Thymus (tissue), 11 donors: Measurements from ENCODE around the gene OMP. TPM values are rescaled to one million over a fixed set of nuclear protein-coding genes. Genes with fewer than 3 reads are reported as not detected.

ENCODE experiments used
- DNase-seq, 9 donors: peaks; one replicate each; pipeline ENCODE4 v3.0.0-alpha.2; 2013; ENCODE audit warnings: low spot score in 9 of 9, low read depth in 6 of 9, missing footprints in 1 of 9
- H3K27ac ChIP-seq, 2 donors: one replicate each; pipeline ENCODE4 v1.5.1; 2013; ENCODE audit warnings: control low read depth in 1 of 2, low read depth in 1 of 2, low read length in 1 of 2, mild to moderate bottlenecking in 1 of 2, moderate library complexity in 1 of 2
- H3K27me3 ChIP-seq, 2 donors: one replicate each; pipeline ENCODE4 v1.5.1; 2013; ENCODE audit warnings: low read length in 1 of 2; ENCODE audit not compliant: control insufficient read depth in 2 of 2, insufficient read depth in 1 of 2
- H3K36me3 ChIP-seq, 2 donors: one replicate each; pipeline ENCODE4 v1.5.1; 2013; ENCODE audit warnings: low read length in 1 of 2, mild to moderate bottlenecking in 1 of 2, moderate library complexity in 1 of 2; ENCODE audit not compliant: control insufficient read depth in 2 of 2, insufficient read depth in 2 of 2
- H3K4me1 ChIP-seq, 2 donors: one replicate each; pipeline ENCODE4 v1.5.1; 2013; ENCODE audit warnings: low read length in 2 of 2; ENCODE audit not compliant: control insufficient read depth in 2 of 2, insufficient read depth in 2 of 2
- H3K4me3 ChIP-seq, 2 donors: one replicate each; pipeline ENCODE4 v1.5.1; 2013; ENCODE audit warnings: low read length in 2 of 2, control low read depth in 1 of 2, mild to moderate bottlenecking in 1 of 2
- H3K9me3 ChIP-seq, 2 donors: one replicate each; pipeline ENCODE4 v1.5.1; 2013; ENCODE audit warnings: low read length in 1 of 2, mild to moderate bottlenecking in 1 of 2; ENCODE audit not compliant: control insufficient read depth in 2 of 2, insufficient read depth in 1 of 2
- WGBS: extraction: QIAGEN DNeasy Blood & Tissue Kit; methylation state at CpG from one replicate; pipeline ENCODE4 v1.1.7; 2013; 5-methylcytosine and 5-hydroxymethylcytosine counted together
- polyA plus RNA-seq: library from polyadenylated mRNA; stranded (reverse); fragments of 200-250 nt; gene quantifications from one replicate; pipeline ENCODE4 v1.2.3, GENCODE V29; 2013
- total RNA-seq: library from RNA; stranded (reverse); fragments of 120-200 nt; gene quantifications from one replicate; pipeline ENCODE4 v1.2.4, GENCODE V29; 2013
- donor health status: healthy.

Gene OMP
- total and polyA plus RNA-seq, 2 donors, result not detected

DNA sequence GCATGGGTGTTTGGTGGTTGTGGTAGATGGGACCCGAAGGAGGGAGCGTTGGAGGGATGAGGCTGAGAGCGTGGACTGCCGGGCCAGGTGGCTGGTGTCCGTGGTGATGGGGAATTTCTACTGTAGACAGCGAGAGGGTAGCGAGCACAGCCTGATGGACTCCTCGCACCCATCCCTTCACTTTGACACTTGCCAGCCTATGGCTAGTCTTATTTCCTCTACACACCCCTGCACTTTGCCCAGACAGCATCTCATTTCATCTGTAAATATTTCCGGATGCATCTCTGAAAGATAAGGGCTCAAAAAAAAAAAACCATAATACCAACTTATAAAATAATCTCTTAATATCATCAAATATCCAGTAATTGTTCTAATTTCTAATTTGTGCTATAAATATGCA is 5.8 kb downstream of the OMP start:
- Histone ChIP-seq H3K4me1 (peaks cover 0 to 5% of the 10 kb centered on the region in 2 donors), H3K36me3 (no peaks in the 10 kb centered on the region), H3K9me3 (no peaks in the 10 kb centered on the region), H3K27ac (no peak overlapping the region), H3K27me3 (no peaks in the 10 kb centered on the region), H3K4me3 (no peak overlapping the region)
- WGBS, result 92% methylated on average over 9 of the region's 9 CpGs
- DNase-seq, result no peak

DNA sequence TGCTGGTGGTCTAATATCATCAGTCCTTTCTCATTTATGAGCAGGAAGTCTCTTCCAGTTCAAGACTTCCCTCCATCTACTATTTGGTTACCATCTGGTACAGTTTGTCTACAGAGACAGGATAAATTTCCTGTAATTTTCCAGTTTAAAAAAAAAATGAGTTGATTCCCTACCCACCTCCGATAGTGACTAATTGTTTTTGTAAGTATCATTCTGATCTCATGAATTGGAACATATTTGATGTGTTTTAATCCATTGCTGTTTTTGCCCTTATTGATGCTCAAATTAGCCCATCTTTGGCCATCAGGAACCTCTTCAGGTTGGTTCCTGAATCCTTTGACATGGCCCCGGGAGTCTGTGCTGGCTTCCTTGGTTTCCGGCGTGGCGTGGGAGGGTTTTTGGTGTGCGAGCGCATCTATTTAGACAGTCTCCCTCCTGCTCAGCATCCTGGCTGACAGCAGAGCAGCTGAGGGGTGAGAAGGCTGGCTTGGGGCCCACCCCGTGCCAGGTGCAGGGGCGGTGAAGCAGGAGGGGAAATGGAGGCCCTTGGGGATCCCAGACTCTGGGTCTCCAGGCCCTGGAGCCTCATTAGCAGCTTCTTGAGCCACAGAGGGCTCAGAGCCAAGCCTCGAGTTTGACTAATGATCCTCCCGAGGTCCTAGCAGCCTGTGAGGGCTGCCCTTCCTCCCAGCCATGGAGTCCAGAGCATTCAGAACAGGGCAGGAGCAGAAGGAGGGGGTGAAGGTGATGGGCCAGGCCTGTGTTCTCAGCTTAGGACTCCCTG is 6.8 kb downstream of the OMP start:
- no peak for DNase-seq
- H3K27me3 ChIP-seq, result no peaks in the 10 kb centered on the region
- peaks cover 0 to 5% of the 10 kb centered on the region in 2 donors for H3K4me1 ChIP-seq
- H3K4me3 ChIP-seq, result no peak overlapping the region
- 76% methylated on average over 11 of the region's 11 CpGs for WGBS
- H3K27ac ChIP-seq, result no peak overlapping the region
- no peaks in the 10 kb centered on the region for H3K9me3 ChIP-seq
- no peaks in the 10 kb centered on the region for H3K36me3 ChIP-seq

DNA sequence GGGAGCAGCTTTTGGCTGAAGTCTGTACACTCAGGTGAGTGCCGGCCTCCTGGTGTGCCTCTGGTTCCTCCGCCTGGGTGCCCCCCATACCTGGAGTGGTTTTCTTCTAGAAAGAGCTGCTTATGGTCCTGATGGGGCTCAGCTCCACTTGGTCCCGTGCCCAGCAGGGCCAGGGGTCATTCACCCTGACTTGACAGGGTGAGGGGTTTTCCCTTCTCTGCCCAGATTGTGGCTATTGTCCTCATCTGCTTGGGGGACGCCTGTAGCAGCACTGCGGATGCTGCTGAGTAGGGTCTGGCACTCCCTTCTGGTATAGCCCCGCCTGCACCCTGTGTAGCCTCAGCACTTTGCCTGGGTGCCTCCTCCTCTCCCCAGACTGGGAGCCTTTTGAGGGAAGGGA is 8.2 kb downstream of the OMP start:
- Histone ChIP-seq H3K4me3 (no peak overlapping the region), H3K36me3 (no peaks in the 10 kb centered on the region), H3K9me3 (no peaks in the 10 kb centered on the region), H3K27ac (no peak overlapping the region), H3K27me3 (no peaks in the 10 kb centered on the region), H3K4me1 (peaks cover 0 to 5% of the 10 kb centered on the region in 2 donors)
- no peak for DNase-seq
- WGBS, result 96% methylated on average over 6 of the region's 6 CpGs

DNA sequence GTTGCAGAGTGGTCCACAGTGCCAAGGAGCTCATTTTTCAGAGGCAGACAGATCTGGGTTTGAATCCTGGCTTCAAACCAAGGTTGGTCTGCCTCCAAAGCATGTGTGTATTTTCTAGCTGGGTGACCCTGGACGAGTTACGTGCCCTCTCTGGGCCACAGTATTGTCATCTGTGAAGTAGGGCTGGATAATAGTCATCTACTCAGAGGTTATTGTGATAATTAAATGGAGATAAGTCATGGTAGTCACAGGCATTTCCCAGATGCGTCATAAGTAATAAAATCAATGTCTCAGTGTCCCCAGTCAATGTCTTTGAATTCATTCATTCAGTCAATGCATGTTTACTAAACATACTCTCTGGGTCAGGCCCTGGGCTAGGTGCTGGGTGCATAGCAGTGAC is 8.6 kb downstream of the OMP start:
- no peak overlapping the region for H3K27ac ChIP-seq
- WGBS, result 95% methylated on average over 3 of the region's 3 CpGs
- DNase-seq, result no peak
- no peak overlapping the region for H3K4me3 ChIP-seq
- no peaks in the 10 kb centered on the region for H3K9me3 ChIP-seq
- H3K36me3 ChIP-seq, result no peaks in the 10 kb centered on the region
- H3K4me1 ChIP-seq, result peaks cover 0 to 5% of the 10 kb centered on the region in 2 donors
- H3K27me3 ChIP-seq, result no peaks in the 10 kb centered on the region

DNA sequence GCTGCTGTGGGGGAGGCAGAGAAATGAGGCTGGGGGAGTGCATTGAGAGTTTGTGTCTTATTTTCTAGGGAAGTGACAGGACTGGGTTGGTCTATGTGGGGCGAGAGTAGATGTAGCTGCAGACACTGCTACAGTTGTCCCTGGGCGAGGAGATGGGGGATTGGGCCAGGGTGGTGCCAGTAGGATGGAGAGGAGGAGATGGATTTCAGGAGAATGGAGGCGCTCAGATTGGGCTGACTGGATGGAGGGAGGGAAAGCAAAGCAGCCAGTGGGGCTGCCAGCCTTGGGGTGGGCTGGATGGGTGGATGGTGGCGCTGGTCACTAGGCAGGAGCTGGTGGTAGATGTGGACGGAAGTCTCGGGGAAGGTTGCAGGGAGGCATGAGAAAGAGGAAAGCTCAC is 9.3 kb downstream of the OMP start:
- DNase-seq, result no peak
- Histone ChIP-seq H3K27ac (no peak overlapping the region), H3K4me3 (no peak overlapping the region), H3K9me3 (no peaks in the 10 kb centered on the region), H3K27me3 (no peaks in the 10 kb centered on the region), H3K36me3 (no peaks in the 10 kb centered on the region), H3K4me1 (peaks cover 0 to 5% of the 10 kb centered on the region in 2 donors)
- 99% methylated on average over 6 of the region's 6 CpGs for WGBS

DNA sequence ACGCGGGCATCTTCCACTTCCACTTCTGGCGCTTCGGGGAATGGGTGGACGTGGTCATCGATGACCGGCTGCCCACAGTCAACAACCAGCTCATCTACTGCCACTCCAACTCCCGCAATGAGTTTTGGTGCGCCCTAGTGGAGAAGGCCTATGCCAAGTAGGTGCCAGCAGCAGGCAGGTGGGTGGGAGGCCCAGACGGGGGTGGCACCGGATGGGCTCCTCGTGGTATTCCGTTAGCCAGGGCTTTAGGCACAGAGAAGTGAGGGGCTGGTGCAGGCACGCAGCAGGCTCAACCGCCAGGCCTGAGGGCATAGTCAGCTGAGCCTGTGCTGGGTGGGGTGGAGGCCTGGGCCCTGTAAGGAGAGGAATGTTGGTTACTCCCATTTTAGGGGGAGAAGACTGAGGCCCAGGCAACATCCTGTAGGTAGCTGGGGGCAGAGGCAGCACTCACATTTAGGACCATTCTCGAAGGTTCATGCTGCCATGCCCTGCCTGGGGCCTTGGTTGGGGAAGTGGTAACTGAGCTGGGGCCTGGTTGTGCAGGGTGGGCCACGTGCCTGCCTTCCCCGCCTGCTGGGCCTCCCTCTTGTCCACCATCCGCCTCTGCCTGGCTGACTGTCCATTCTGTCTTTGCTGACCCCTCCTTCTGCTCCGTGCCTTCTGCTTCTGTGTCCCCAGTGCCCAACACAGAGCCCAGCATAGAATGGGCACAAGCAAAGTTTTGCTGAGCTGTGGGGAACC is 10.2 kb downstream of the OMP start:
- H3K4me3 ChIP-seq, result no peak overlapping the region
- no peaks in the 10 kb centered on the region for H3K36me3 ChIP-seq
- H3K4me1 ChIP-seq, result peaks cover 0 to 4% of the 10 kb centered on the region in 2 donors
- no peaks in the 10 kb centered on the region for H3K27me3 ChIP-seq
- no peaks in the 10 kb centered on the region for H3K9me3 ChIP-seq
- no peak overlapping the region for H3K27ac ChIP-seq
- DNase-seq, result no peak
- 96% methylated on average over 20 of the region's 20 CpGs for WGBS

DNA sequence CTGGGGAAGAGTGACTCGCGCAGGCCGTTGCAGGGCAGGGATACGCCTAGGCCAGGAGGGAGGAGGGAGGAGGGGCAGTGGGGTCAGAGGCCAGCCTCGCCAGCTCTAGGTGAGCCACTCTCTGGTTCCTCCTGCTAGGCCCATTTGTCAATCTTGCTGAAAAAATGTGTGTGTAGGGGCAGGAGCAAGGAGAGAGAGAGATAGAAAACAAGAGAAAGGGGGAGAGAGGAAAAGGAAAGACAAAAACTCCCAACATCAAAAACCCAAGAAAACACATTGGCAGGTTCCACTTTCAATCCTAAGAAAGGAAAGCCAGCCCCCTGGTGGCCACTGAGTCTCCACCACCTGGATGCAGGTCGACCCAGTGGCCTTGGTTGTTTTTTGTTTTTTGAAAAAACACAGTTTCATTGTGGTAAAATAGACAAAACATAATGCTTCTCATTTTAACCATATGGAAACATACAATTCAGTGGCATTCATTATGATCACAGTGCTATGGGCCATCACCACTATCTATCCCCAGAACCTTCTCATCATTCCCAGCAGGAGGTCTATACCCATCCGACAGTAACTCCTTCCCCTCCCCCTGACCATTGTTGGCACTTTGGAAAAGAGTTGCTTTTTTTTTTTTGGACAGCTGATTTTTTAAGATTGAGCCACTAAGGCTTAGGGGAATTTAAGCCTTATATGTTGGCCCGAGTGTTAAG is 10.9 kb downstream of the OMP start:
- DNase-seq, result peak in 1 of 9 donors; percentile 33
- no peak overlapping the region for H3K4me3 ChIP-seq
- 83% methylated on average over 8 of the region's 8 CpGs for WGBS
- H3K27ac ChIP-seq, result no peak overlapping the region
- no peaks in the 10 kb centered on the region for H3K27me3 ChIP-seq
- no peaks in the 10 kb centered on the region for H3K9me3 ChIP-seq
- no peaks in the 10 kb centered on the region for H3K36me3 ChIP-seq
- no peaks in the 10 kb centered on the region for H3K4me1 ChIP-seq

DNA sequence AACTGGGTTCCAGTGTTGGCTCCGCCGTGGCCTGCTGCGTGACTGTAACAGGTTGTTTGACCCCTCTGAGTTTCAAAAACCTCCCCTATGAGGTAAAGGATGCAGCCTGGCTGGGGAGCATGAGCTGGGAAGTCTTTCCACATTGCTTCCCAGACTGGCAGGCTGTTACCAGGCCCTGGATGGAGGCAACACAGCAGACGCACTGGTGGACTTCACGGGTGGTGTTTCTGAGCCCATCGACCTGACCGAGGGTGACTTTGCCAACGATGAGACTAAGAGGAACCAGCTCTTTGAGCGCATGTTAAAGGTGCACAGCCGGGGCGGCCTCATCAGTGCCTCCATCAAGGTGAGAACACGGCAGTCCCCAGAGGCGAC is 11.4 kb downstream of the OMP start:
- Histone ChIP-seq H3K27me3 (no peaks in the 10 kb centered on the region), H3K36me3 (no peaks in the 10 kb centered on the region), H3K4me3 (no peak overlapping the region), H3K27ac (no peak overlapping the region), H3K4me1 (no peaks in the 10 kb centered on the region), H3K9me3 (no peaks in the 10 kb centered on the region)
- WGBS, result 97% methylated on average over 13 of the region's 13 CpGs
- DNase-seq, result no peak

DNA sequence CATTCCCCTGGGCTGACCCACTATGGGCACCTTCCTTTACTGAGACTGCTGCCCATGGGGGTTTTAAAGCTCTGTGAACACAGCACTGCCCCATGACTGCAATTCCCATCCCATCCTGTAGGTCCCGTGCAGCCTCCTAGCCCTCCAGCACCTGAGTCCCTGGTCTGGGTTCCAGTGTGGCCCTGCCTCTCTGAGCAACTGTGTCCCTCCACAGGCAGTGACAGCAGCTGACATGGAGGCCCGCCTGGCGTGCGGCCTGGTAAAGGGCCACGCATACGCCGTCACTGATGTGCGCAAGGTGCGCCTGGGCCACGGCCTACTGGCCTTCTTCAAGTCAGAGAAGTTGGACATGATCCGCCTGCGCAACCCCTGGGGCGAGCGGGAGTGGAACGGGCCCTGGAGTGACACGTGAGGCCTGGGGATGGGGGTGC is 12.6 kb downstream of the OMP start:
- no peak overlapping the region for H3K27ac ChIP-seq
- no peaks in the 10 kb centered on the region for H3K27me3 ChIP-seq
- WGBS, result 98% methylated on average over 16 of the region's 16 CpGs
- no peaks in the 10 kb centered on the region for H3K4me1 ChIP-seq
- H3K9me3 ChIP-seq, result no peaks in the 10 kb centered on the region
- no peak for DNase-seq
- no peak overlapping the region for H3K4me3 ChIP-seq
- no peaks in the 10 kb centered on the region for H3K36me3 ChIP-seq
